Upper lobe of left lung (tissue), 4 donors: ENCODE measurements around the gene MAN2B2.

Experiments
- EP300 ChIP-seq, 4 donors: sonication (generic); formaldehyde crosslinking; IDR thresholded peaks; one replicate each; pipeline ENCODE4 v1.5.1; 2017; ENCODE audit warnings: antibody characterized with exemption in 4 of 4, control low read depth in 2 of 4
- POLR2A ChIP-seq, 4 donors: fragments of 450-650 bp; IDR thresholded peaks; one replicate each; pipeline ENCODE4 v1.5.1; 2016 to 2017; ENCODE audit warnings: antibody characterized with exemption in 4 of 4, mild to moderate bottlenecking in 2 of 4
- TF ChIP-seq, protein P1 (sequence below), 6 experiments: fragments of 450-650 bp in 4 of 6; fragments of 200-600 bp in 2 of 6; sonication (generic) in 2 of 6; IDR thresholded peaks; one replicate each; pipeline ENCODE4 v1.5.1; 2016 to 2019; ENCODE audit warnings: antibody characterized with exemption in 6 of 6

GRCh38 chr4:6606465-6607235, 31.7 kb downstream of the MAN2B2 start:
- TF ChIP-seq POLR2A (IDR thresholded peaks at IDR 0.05) (no peak), EP300 (IDR thresholded peaks at IDR 0.05) (no peak)
- TF ChIP-seq, protein P1, sequence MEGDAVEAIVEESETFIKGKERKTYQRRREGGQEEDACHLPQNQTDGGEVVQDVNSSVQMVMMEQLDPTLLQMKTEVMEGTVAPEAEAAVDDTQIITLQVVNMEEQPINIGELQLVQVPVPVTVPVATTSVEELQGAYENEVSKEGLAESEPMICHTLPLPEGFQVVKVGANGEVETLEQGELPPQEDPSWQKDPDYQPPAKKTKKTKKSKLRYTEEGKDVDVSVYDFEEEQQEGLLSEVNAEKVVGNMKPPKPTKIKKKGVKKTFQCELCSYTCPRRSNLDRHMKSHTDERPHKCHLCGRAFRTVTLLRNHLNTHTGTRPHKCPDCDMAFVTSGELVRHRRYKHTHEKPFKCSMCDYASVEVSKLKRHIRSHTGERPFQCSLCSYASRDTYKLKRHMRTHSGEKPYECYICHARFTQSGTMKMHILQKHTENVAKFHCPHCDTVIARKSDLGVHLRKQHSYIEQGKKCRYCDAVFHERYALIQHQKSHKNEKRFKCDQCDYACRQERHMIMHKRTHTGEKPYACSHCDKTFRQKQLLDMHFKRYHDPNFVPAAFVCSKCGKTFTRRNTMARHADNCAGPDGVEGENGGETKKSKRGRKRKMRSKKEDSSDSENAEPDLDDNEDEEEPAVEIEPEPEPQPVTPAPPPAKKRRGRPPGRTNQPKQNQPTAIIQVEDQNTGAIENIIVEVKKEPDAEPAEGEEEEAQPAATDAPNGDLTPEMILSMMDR (IDR thresholded peaks at IDR 0.05) = no peak
